ENCODE data around the gene PTAR1.

DNA sequence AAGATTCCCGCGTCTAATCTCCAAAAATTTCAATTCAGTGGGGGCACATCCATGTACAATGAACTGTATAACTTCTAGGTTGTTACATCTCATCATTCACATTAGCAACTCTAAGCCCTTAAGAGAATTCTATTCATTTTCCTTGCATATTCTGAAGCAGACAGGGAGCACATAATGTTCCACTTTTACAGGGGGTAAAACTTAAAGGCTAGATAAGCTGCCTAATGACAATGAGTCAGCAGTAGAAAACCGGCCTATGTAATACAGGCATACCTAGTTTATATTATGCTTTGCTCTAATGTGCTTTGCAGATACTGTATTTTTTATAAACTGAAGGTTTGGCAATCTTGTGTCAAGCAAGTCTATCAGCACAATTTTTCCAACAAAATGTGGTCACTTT is 40.4 kb downstream of the PTAR1 start:
- TF ChIP-seq, protein P1, sequence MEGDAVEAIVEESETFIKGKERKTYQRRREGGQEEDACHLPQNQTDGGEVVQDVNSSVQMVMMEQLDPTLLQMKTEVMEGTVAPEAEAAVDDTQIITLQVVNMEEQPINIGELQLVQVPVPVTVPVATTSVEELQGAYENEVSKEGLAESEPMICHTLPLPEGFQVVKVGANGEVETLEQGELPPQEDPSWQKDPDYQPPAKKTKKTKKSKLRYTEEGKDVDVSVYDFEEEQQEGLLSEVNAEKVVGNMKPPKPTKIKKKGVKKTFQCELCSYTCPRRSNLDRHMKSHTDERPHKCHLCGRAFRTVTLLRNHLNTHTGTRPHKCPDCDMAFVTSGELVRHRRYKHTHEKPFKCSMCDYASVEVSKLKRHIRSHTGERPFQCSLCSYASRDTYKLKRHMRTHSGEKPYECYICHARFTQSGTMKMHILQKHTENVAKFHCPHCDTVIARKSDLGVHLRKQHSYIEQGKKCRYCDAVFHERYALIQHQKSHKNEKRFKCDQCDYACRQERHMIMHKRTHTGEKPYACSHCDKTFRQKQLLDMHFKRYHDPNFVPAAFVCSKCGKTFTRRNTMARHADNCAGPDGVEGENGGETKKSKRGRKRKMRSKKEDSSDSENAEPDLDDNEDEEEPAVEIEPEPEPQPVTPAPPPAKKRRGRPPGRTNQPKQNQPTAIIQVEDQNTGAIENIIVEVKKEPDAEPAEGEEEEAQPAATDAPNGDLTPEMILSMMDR (IDR thresholded peaks at IDR 0.05; ENCODE audit: low read length), result no peak
- TF ChIP-seq EZH2 (optimal IDR thresholded peaks at IDR 0.05; ENCODE audit: low read depth, low read length), result no peak
- TF ChIP-seq EZH2phosphoT487 (IDR thresholded peaks at IDR 0.05; ENCODE audit: low read length), result no peak

Measured in MM.1S (cell line).